ENCODE results near the gene MIS12.

Gene MIS12

DNA sequence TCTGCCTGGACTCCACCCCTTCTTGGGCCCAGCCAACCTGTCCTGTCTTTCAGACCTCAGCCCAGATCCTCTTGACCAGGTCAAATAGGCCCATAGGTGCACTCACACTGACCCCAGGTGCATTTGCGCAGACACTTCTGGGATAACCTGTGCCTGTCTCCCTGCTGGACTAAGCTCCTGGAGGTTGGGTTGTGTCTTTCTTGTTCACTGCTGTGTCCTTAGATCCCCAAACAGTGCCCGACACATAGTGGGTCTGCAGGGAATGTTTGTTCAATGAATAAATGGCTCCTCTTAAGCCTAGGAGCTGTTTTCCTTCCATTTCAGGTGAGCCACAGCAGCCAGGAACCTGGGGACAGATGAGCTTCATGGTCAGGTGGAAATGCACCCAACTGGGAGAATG, 49.1 kb downstream of the MIS12 start:
- DNase-seq (ENCODE audit: low spot score), result no peak

DNA sequence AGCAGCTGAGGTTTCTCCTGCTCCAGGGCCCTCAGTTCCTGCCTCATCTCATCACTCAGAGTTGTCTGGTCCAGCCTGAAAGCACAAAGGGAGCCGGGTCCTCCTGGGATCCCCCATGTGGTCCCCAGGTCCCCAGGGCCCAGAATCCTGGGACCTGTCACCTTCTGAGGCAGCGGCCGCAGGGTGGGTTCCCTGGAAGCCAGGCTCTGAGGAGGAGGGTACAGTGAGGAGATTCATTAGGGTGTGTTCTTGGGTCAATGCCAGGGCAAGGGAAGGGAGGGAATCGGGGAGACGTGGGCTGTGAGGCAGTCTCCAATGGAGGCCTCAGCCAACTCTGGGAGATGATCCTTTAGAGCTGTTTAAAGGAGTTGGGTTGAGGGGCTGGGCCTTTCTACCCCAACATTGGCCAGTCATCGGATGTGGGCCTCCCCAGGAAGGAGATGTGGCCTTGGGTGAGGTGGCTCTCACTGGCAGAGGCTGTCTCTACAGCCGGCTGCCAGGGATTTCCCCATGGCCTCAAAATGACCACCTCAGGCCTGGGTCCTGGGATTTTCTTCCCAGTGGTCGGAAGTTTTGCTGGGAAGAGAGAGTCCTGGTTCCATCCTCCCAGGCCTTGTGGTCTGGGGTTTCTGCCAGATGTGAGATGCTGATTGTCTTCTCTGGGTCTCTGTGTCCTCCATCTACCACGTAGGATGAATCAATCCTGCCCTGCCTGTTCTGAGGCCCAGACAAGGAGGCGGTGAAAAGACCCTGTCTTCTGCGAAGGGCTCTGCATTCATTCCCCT, 50.7 kb downstream of the MIS12 start:
- no peak for DNase-seq (ENCODE audit: low spot score)

DNA sequence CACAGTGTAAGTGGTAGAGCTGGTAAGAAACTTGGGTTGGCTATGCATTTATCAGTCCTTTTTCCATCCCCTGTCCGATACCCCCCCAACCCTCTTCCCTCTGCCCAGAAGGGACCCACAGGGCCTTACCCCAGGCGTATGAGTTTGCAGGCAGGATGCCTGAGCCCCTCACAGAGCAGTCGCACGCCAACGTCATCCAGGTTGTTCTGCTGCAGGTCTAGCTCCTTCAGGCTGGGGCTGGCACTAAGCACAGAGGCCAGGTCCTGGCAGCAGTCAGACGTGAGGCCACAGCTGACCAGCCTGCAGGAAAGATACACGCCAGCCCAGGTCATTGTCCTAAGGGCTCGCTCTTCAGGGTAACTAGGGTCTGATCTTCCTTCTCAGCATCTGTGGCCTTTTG, 52.9 kb downstream of the MIS12 start:
- DNase-seq (ENCODE audit: low spot score), result no peak

DNA sequence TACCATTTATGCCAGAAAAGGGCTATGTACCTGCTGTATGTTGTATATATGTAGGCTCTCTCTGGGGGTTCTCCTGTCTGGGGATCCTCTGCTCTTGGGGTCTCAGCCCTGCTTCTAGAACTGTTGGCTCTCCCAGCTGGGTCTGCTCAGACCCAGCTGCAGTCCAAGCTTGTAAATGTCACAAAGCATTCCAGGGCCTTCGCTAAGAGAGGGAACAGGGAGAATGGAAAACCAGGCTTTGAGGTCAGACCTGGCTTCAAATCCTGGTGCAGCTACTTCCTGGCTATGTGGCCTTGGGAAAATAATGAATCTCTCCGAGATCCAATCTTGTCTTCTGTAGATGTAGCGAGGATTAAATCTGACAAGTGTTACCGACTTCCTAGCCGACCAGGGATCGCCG, 54.0 kb downstream of the MIS12 start:
- DNase-seq (ENCODE audit: low spot score), result no peak

Data from kidney capillary endothelial cell (primary cell).